Activated CD8-positive, alpha-beta T cell treated with anti-CD3 and anti-CD28 coated beads for 36 hours (primary cell): Measurements from ENCODE around the gene SPATA32. TPM values are rescaled to one million over a fixed set of nuclear protein-coding genes. Genes with fewer than 3 reads are reported as not detected.

ENCODE experiments used
- ATAC-seq: fragments of 200-7000 bp; cut with Tn5 transposase; one replicate; pipeline ENCODE4 v1.10.0; 2021; ENCODE audit warnings: mild to moderate bottlenecking, moderate library complexity
- CTCF ChIA-PET: fragments of 350-600 bp; sonication (Branson Sonifier 250); formaldehyde crosslinking; loops from one replicate; lab custom pipeline; 2021; ENCODE audit warnings: antibody characterized with exemption; lab: Charles Lee
- POLR2A ChIA-PET: fragments of 350-600 bp; sonication (Branson Sonifier 250); formaldehyde crosslinking; loops from one replicate; lab custom pipeline; 2021; ENCODE audit warnings: antibody characterized with exemption; lab: Charles Lee
- DNase-seq: peaks from one replicate; pipeline ENCODE4 v3.0.0-alpha.2; 2020
- H3K27ac Mint-ChIP-seq: one replicate; pipeline ENCODE4 v1.8.0; 2021; ENCODE audit warnings: mild to moderate bottlenecking, mixed read lengths
- H3K27me3 Mint-ChIP-seq: one replicate; pipeline ENCODE4 v1.8.0; 2021; ENCODE audit warnings: mixed read lengths
- H3K36me3 Mint-ChIP-seq: one replicate; pipeline ENCODE4 v1.8.0; 2021; ENCODE audit warnings: low read depth, mixed read lengths
- H3K4me1 Mint-ChIP-seq: one replicate; pipeline ENCODE4 v1.8.0; 2021; ENCODE audit warnings: low read depth, mixed read lengths
- H3K4me3 Mint-ChIP-seq: one replicate; pipeline ENCODE4 v1.8.0; 2021; ENCODE audit warnings: mild to moderate bottlenecking, moderate library complexity, mixed read lengths
- H3K9me3 Mint-ChIP-seq: one replicate; pipeline ENCODE4 v1.8.0; 2021; ENCODE audit warnings: mixed read lengths
- CTCF ChIP-seq: fragments of 200-600 bp; IDR thresholded peaks from one replicate; pipeline ENCODE4 v1.8.0; 2022; ENCODE audit warnings: antibody characterized with exemption, mild to moderate bottlenecking
- intact Hi-C: fragments of 100-400 bp; cut with micrococcal nuclease; formaldehyde crosslinking; loops from one replicate; pipeline ENCODE4 v1.10.0; 2022
- total RNA-seq, 2 experiments: library from RNA; stranded (reverse); gene quantifications; one replicate each; pipeline ENCODE4 v1.2.3, GENCODE V29; 2021

The SPATA32 gene
- total RNA-seq, 2 experiments from 2014 or later: 0.27 to 0.63 TPM

GRCh38 chr17:45230787-45231480 is 31.0 kb downstream of the SPATA32 start:
- DNase-seq: no peak

DNA sequence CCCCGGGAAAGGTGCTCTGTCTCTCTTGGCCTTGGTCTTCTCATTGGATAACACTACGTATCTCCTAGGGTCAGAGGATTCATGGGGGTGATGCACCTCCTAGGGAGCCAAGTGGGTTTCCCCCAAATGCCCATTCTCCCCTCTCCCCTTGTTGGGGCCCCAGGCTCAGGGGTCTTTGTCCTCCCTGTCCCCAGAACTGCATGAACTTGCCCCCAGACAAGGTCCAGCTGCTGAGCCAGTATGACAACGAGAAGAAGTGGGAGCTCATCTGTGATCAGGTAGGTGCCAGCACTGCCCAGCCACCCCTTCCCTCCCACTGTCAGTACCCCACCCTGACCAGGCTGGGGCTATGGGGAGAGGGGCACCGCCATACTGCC is 31.5 kb downstream of the SPATA32 start:
- Mint-ChIP-seq H3K4me3 (peak overlapping the region; percentile 99), H3K9me3 (no peaks in the 10 kb centered on the region), H3K4me1 (peaks cover 80% of the 10 kb centered on the region), H3K36me3 (peaks cover 66% of the 10 kb centered on the region), H3K27me3 (no peaks in the 10 kb centered on the region), H3K27ac (peak overlapping the region; percentile 99)
- ChIA-PET POLR2A (interaction anchor here (0.6 to 23.2 kb wide), 6 partner anchors 7 to 1014 kb away, joined by 3 to 399 read pairs (median 116); partner anchors contain the start of genes FMNL1, HEXIM1 and MAP3K14), CTCF (interaction anchor here (0.6 to 14.5 kb wide), 17 partner anchors 9 to 162 kb away, joined by 3 to 406 read pairs (median 6); partner anchors contain the start of genes ACBD4 and FMNL1)
- intact Hi-C loops: no loop called here
- DNase-seq (no peak), ATAC-seq (no peak)
- no peak for TF ChIP-seq CTCF

More at GRCh38 chr17:45230787-45231480, 31.0 kb downstream of the SPATA32 start:
- no peaks in the 10 kb centered on the region for H3K27me3 Mint-ChIP-seq
- POLR2A ChIA-PET: interaction anchor here (0.6 to 23.2 kb wide), 5 partner anchors 8 to 1014 kb away, joined by 3 to 399 read pairs (median 211); partner anchors contain the start of genes FMNL1, HEXIM1 and MAP3K14
- peak overlapping the region; percentile 99 for H3K27ac Mint-ChIP-seq
- H3K4me3 Mint-ChIP-seq: peak overlapping the region; percentile 99
- no peak for ATAC-seq
- intact Hi-C loops: no loop called here
- H3K36me3 Mint-ChIP-seq: peaks cover 70% of the 10 kb centered on the region
- H3K4me1 Mint-ChIP-seq: peaks cover 81% of the 10 kb centered on the region
- no peaks in the 10 kb centered on the region for H3K9me3 Mint-ChIP-seq
- TF ChIP-seq CTCF: no peak
- CTCF ChIA-PET: interaction anchor here (0.6 to 14.5 kb wide), 19 partner anchors 9 to 157 kb away, joined by 3 to 406 read pairs (median 6); partner anchors contain the start of genes ACBD4 and FMNL1

GRCh38 chr17:45229681-45230409 is 32.0 kb downstream of the SPATA32 start:
- ATAC-seq: peak; percentile 10
- ChIA-PET POLR2A (interaction anchor here (0.5 to 23.2 kb wide), 10 partner anchors 7 to 121 kb away, joined by 3 to 399 read pairs (median 8); partner anchors contain the start of genes FMNL1, HEXIM1 and MAP3K14), CTCF (interaction anchor here (0.8 to 14.5 kb wide), 16 partner anchors 8 to 163 kb away, joined by 3 to 406 read pairs (median 4); partner anchors contain the start of genes ACBD4 and FMNL1)
- H3K4me1 Mint-ChIP-seq: peaks cover 78% of the 10 kb centered on the region
- H3K4me3 Mint-ChIP-seq: peak overlapping the region; percentile 99
- no peaks in the 10 kb centered on the region for H3K27me3 Mint-ChIP-seq
- peaks cover 66% of the 10 kb centered on the region for H3K36me3 Mint-ChIP-seq
- intact Hi-C loops: no loop called here
- no peaks in the 10 kb centered on the region for H3K9me3 Mint-ChIP-seq
- DNase-seq: peak; percentile 87
- TF ChIP-seq CTCF: no peak
- H3K27ac Mint-ChIP-seq: peak overlapping the region; percentile 99

GRCh38 chr17:45228763-45229539 is 32.9 kb downstream of the SPATA32 start:
- no peaks in the 10 kb centered on the region for H3K9me3 Mint-ChIP-seq
- CTCF ChIA-PET: interaction anchor here (1.0 to 14.5 kb wide), 9 partner anchors 7 to 157 kb away, joined by 3 to 406 read pairs (median 8); partner anchors contain the start of genes ACBD4 and FMNL1
- H3K4me1 Mint-ChIP-seq: peaks cover 70% of the 10 kb centered on the region
- POLR2A ChIA-PET: interaction anchor here (0.7 to 23.2 kb wide), 10 partner anchors 6 to 166 kb away, joined by 3 to 399 read pairs (median 8); partner anchors contain the start of genes FMNL1, HEXIM1 and MAP3K14
- peak; percentile 41 for ATAC-seq
- H3K36me3 Mint-ChIP-seq: peaks cover 64% of the 10 kb centered on the region
- H3K4me3 Mint-ChIP-seq: peak overlapping the region; percentile 99
- peak; percentile 96 for DNase-seq
- no peaks in the 10 kb centered on the region for H3K27me3 Mint-ChIP-seq
- peak overlapping the region; percentile 99 for H3K27ac Mint-ChIP-seq
- TF ChIP-seq CTCF: no peak
- intact Hi-C loops: no loop called here
